Mesenchymal stem cell (in vitro differentiated cells and primary cell): ENCODE measurements around the gene ACTR5.

Experiments
- DNase-seq: peaks from one replicate; pipeline ENCODE4 v3.0.0-alpha.2; 2013
- H2AFZ ChIP-seq: one replicate; pipeline ENCODE4 v1.6.1; 2013; ENCODE audit warnings: low read depth, mild to moderate bottlenecking, control low read depth, inconsistent platforms, low read length, moderate library complexity
- H2AK5ac ChIP-seq: 2 replicates; pipeline ENCODE4 v1.6.1; 2013; ENCODE audit warnings: low read length, moderate library complexity, mild to moderate bottlenecking, inconsistent platforms; ENCODE audit not compliant: severe bottlenecking
- H2BK120ac ChIP-seq: one replicate; pipeline ENCODE4 v1.6.1; 2013; ENCODE audit warnings: low read depth, mild to moderate bottlenecking, inconsistent platforms, low read length, moderate library complexity
- H2BK12ac ChIP-seq, 2 experiments: one replicate each; pipeline ENCODE4 v1.6.1; 2013; ENCODE audit warnings: inconsistent platforms in 2 of 2, low read length in 2 of 2, mild to moderate bottlenecking in 2 of 2, moderate library complexity in 2 of 2, control low read depth in 1 of 2
- H2BK15ac ChIP-seq: one replicate; pipeline ENCODE4 v1.6.1; 2013; ENCODE audit warnings: mild to moderate bottlenecking, low read depth, inconsistent platforms; ENCODE audit not compliant: poor library complexity, severe bottlenecking
- H2BK5ac ChIP-seq: 2 replicates; pipeline ENCODE4 v1.6.1; 2013; ENCODE audit warnings: low read depth, mild to moderate bottlenecking, low read length, control low read depth, inconsistent platforms; ENCODE audit not compliant: poor library complexity, severe bottlenecking
- H3K14ac ChIP-seq, 2 experiments: one replicate each; pipeline ENCODE4 v1.6.1; 2013; ENCODE audit warnings: inconsistent platforms in 2 of 2, low read length in 2 of 2, control low read depth in 1 of 2, mild to moderate bottlenecking in 1 of 2, moderate library complexity in 1 of 2
- H3K18ac ChIP-seq, 2 experiments: one replicate each; pipeline ENCODE4 v1.6.1; 2013; ENCODE audit warnings: inconsistent platforms in 2 of 2, low read length in 2 of 2, control low read depth in 1 of 2, low read depth in 1 of 2, mild to moderate bottlenecking in 1 of 2
- H3K23ac ChIP-seq, 2 experiments: one replicate each; pipeline ENCODE4 v1.6.1; 2013; ENCODE audit warnings: inconsistent platforms in 2 of 2, low read length in 2 of 2, mild to moderate bottlenecking in 2 of 2, moderate library complexity in 2 of 2, control low read depth in 1 of 2
- H3K27ac ChIP-seq: 2 replicates; pipeline ENCODE4 v1.5.1; 2013; ENCODE audit warnings: mild to moderate bottlenecking, moderate library complexity, low read length, control low read depth, inconsistent platforms; ENCODE audit not compliant: poor library complexity, severe bottlenecking
- H3K27me3 ChIP-seq, 2 experiments: 2 replicates each; pipeline versions ENCODE4 v1.6.1 to v1.7.0; 2013; ENCODE audit warnings: low read length in 2 of 2, mild to moderate bottlenecking in 2 of 2, moderate library complexity in 2 of 2, control low read depth in 1 of 2, inconsistent platforms in 1 of 2; ENCODE audit not compliant: control insufficient read depth in 1 of 2, insufficient read depth in 1 of 2
- H3K36me3 ChIP-seq, 2 experiments: 2 replicates each; pipeline versions ENCODE4 v1.6.1 to v1.7.0; 2013; ENCODE audit warnings: low read length in 2 of 2, control low read depth in 1 of 2, inconsistent platforms in 1 of 2, low read depth in 1 of 2, mild to moderate bottlenecking in 1 of 2; ENCODE audit not compliant: insufficient read depth in 2 of 2, control insufficient read depth in 1 of 2
- H3K4ac ChIP-seq, 2 experiments: one replicate each; pipeline ENCODE4 v1.6.1; 2013; ENCODE audit warnings: inconsistent platforms in 2 of 2, low read length in 2 of 2, mild to moderate bottlenecking in 2 of 2, moderate library complexity in 2 of 2, control low read depth in 1 of 2, low read depth in 1 of 2
- H3K4me1 ChIP-seq: 2 replicates; pipeline ENCODE4 v1.6.1; 2013; ENCODE audit warnings: low read depth, low read length, control low read depth; ENCODE audit not compliant: control insufficient read depth, insufficient read depth
- H3K4me2 ChIP-seq: 2 replicates; pipeline ENCODE4 v1.6.1; 2013; ENCODE audit warnings: low read length, mild to moderate bottlenecking, inconsistent platforms; ENCODE audit not compliant: poor library complexity, severe bottlenecking
- H3K4me3 ChIP-seq, 2 experiments: 2 replicates each; pipeline versions ENCODE4 v1.5.1 to v1.7.0; 2013; ENCODE audit warnings: low read length in 2 of 2, mild to moderate bottlenecking in 2 of 2, control low read depth in 1 of 2, low read depth in 1 of 2; ENCODE audit not compliant: insufficient read depth in 1 of 2
- H3K79me1 ChIP-seq: replicated peaks from 2 replicates; pipeline ENCODE4 v1.6.1; 2013; ENCODE audit warnings: mild to moderate bottlenecking, control low read depth, low read length, inconsistent platforms; ENCODE audit not compliant: poor library complexity, severe bottlenecking
- H3K9ac ChIP-seq: 2 replicates; pipeline ENCODE4 v1.7.0; 2013; ENCODE audit warnings: mild to moderate bottlenecking, low read length, moderate library complexity
- H3K9me3 ChIP-seq: 2 replicates; pipeline ENCODE4 v1.7.0; 2013; ENCODE audit warnings: mild to moderate bottlenecking, low read length; ENCODE audit not compliant: control insufficient read depth
- H4K8ac ChIP-seq: one replicate; pipeline ENCODE4 v1.6.1; 2013; ENCODE audit warnings: inconsistent platforms, mild to moderate bottlenecking, low read length, moderate library complexity
- H4K91ac ChIP-seq: one replicate; pipeline ENCODE4 v1.6.1; 2013; ENCODE audit warnings: mild to moderate bottlenecking, low read length, inconsistent platforms
- WGBS: methylation state at CpG from one replicate; pipeline ENCODE4 v1.1.7; 2013; ENCODE audit warnings: mixed read lengths; 5-methylcytosine and 5-hydroxymethylcytosine counted together

Gene ACTR5

GRCh38 chr20:38726804-38727606 lies 21.3 kb upstream of the ACTR5 start:
- no peak overlapping the region for H2AFZ ChIP-seq
- H3K27me3 ChIP-seq = peaks cover 97 to 99% of the 10 kb centered on the region in 2 experiments
- H3K4me3 ChIP-seq = no peak overlapping the region
- 3% methylated on average over 43 of the region's 43 CpGs for WGBS
- no peak for DNase-seq
- H3K14ac ChIP-seq = no peak overlapping the region
- H3K18ac ChIP-seq = no peak overlapping the region
- no peak overlapping the region for H2BK5ac ChIP-seq
- no peak overlapping the region for H4K8ac ChIP-seq
- no peak overlapping the region for H3K4me2 ChIP-seq
- H4K91ac ChIP-seq = no peak overlapping the region
- no peaks in the 10 kb centered on the region for H3K79me1 ChIP-seq
- H3K23ac ChIP-seq = no peak overlapping the region
- peaks cover 4% of the 10 kb centered on the region for H3K9me3 ChIP-seq
- H2BK120ac ChIP-seq = no peak overlapping the region
- H2BK12ac ChIP-seq = no peak overlapping the region
- H3K27ac ChIP-seq = no peak overlapping the region
- peaks cover 33% of the 10 kb centered on the region for H3K4me1 ChIP-seq
- no peak overlapping the region for H2AK5ac ChIP-seq
- H2BK15ac ChIP-seq = no peak overlapping the region
- no peaks in the 10 kb centered on the region for H3K36me3 ChIP-seq
- no peak overlapping the region for H3K4ac ChIP-seq
- H3K9ac ChIP-seq = no peak overlapping the region

GRCh38 chr20:38727607-38728190 lies 20.6 kb upstream of the ACTR5 start:
- 9% methylated on average over 46 of the region's 46 CpGs for WGBS
- Histone ChIP-seq H3K9me3 (peaks cover 4% of the 10 kb centered on the region), H3K4me2 (no peak overlapping the region), H3K23ac (no peak overlapping the region), H3K4ac (no peak overlapping the region), H2AK5ac (no peak overlapping the region), H2BK120ac (no peak overlapping the region), H3K27me3 (peaks cover 96 to 99% of the 10 kb centered on the region in 2 experiments), H2BK12ac (no peak overlapping the region), H3K4me3 (no peak overlapping the region), H3K4me1 (peaks cover 33% of the 10 kb centered on the region), H3K14ac (no peak overlapping the region), H3K27ac (no peak overlapping the region), H3K79me1 (no peaks in the 10 kb centered on the region), H2AFZ (no peak overlapping the region), H4K91ac (no peak overlapping the region), H3K18ac (no peak overlapping the region), H3K36me3 (no peaks in the 10 kb centered on the region), H3K9ac (no peak overlapping the region), H2BK5ac (no peak overlapping the region), H2BK15ac (no peak overlapping the region), H4K8ac (no peak overlapping the region)
- no peak for DNase-seq

- Histone ChIP-seq H3K18ac (no peak overlapping the region), H3K36me3 (no peaks in the 10 kb centered on the region), H2BK120ac (no peak overlapping the region), H3K79me1 (no peaks in the 10 kb centered on the region), H3K4ac (no peak overlapping the region), H2BK15ac (no peak overlapping the region), H3K14ac (no peak overlapping the region), H3K4me3 (no peak overlapping the region), H4K91ac (no peak overlapping the region), H3K9me3 (peaks cover 4% of the 10 kb centered on the region), H3K4me1 (peaks cover 30% of the 10 kb centered on the region), H2AK5ac (no peak overlapping the region), H4K8ac (no peak overlapping the region), H3K4me2 (no peak overlapping the region), H2BK5ac (no peak overlapping the region), H3K9ac (no peak overlapping the region), H3K23ac (no peak overlapping the region), H2AFZ (no peak overlapping the region), H3K27ac (no peak overlapping the region), H3K27me3 (peaks cover 96 to 99% of the 10 kb centered on the region in 2 experiments), H2BK12ac (no peak overlapping the region)
- 4% methylated on average over 45 of the region's 56 CpGs for WGBS
- DNase-seq = no peak
Observed at GRCh38 chr20:38728191-38728781, 20.0 kb upstream of the ACTR5 start.

GRCh38 chr20:38728911-38729642 lies 19.2 kb upstream of the ACTR5 start:
- H3K4me1 ChIP-seq = peaks cover 28% of the 10 kb centered on the region
- H3K9ac ChIP-seq = no peak overlapping the region
- H2BK5ac ChIP-seq = no peak overlapping the region
- H2BK120ac ChIP-seq = no peak overlapping the region
- H3K23ac ChIP-seq = no peak overlapping the region
- under 1% methylated on average over 32 of the region's 41 CpGs for WGBS
- peaks cover 4% of the 10 kb centered on the region for H3K9me3 ChIP-seq
- no peaks in the 10 kb centered on the region for H3K79me1 ChIP-seq
- H3K4me3 ChIP-seq = no peak overlapping the region
- no peak overlapping the region for H3K4ac ChIP-seq
- no peak overlapping the region for H3K27ac ChIP-seq
- no peak overlapping the region for H4K91ac ChIP-seq
- H2AFZ ChIP-seq = no peak overlapping the region
- H2BK12ac ChIP-seq = no peak overlapping the region
- H3K27me3 ChIP-seq = peaks cover 96 to 99% of the 10 kb centered on the region in 2 experiments
- no peak overlapping the region for H4K8ac ChIP-seq
- no peaks in the 10 kb centered on the region for H3K36me3 ChIP-seq
- no peak overlapping the region for H3K4me2 ChIP-seq
- no peak for DNase-seq
- no peak overlapping the region for H2AK5ac ChIP-seq
- H3K18ac ChIP-seq = no peak overlapping the region
- H2BK15ac ChIP-seq = no peak overlapping the region
- H3K14ac ChIP-seq = no peak overlapping the region
